ENCODE results near the gene METTL6. TPM values are rescaled to one million over a fixed set of nuclear protein-coding genes. Genes with fewer than 3 reads are reported as not detected.
"Not testable (repeated sequence)": the region's sequence is repeated elsewhere in the genome, so short reads cannot be mapped to it uniquely, and the experiment has no call there.

The METTL6 gene, protein sequence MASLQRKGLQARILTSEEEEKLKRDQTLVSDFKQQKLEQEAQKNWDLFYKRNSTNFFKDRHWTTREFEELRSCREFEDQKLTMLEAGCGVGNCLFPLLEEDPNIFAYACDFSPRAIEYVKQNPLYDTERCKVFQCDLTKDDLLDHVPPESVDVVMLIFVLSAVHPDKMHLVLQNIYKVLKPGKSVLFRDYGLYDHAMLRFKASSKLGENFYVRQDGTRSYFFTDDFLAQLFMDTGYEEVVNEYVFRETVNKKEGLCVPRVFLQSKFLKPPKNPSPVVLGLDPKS
- polyA plus RNA-seq (2013, experiment 1 of 2; ENCODE audit: insufficient read length), result 21.3 TPM
- polyA plus RNA-seq (2013, experiment 2 of 2; ENCODE audit: insufficient read length), result 20.5 TPM

DNA sequence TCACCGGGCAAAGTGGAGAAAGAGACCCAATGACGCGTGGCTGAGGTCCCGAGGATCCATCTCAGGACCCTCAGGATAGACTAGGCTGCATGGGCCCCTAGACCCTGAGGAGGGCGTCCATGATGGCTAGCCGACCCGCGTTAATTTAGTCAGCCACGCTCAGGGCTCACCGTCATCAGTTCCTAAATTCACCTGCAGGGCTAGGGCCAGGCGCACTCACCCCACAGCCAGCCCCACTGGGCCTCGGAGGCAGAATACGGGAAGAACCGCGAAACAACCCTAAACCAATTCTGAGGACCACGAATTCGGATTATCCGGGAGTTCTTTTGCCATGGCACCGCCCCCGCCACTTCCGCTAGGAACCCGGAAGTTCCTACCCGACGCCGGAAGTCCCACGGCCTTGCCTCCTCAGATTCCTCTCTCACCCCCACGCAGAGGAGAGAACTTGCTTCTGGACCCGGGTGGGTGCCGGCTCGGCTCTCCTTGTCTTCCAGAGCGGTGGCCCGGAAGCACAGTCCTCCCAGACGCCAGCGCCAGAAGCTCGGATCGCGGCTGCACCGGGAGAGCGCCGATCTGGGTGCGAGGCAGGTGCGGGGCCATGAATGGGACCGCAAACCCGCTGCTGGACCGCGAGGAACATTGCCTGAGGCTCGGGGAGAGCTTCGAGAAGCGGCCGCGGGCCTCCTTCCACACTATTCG, at the start of gene METTL6, which contains the start of gene EAF1:
Gene METTL6 (minus strand): TSS at position 363 of the 699 bp plus-strand sequence. CDS start 1,033 bp downstream, outside the sequence.
Gene EAF1 (plus strand): TSS at position 417 of the 699 bp plus-strand sequence. CDS start 182 bp downstream, at position 599.
- DNase-seq, result peak; percentile 81

DNA sequence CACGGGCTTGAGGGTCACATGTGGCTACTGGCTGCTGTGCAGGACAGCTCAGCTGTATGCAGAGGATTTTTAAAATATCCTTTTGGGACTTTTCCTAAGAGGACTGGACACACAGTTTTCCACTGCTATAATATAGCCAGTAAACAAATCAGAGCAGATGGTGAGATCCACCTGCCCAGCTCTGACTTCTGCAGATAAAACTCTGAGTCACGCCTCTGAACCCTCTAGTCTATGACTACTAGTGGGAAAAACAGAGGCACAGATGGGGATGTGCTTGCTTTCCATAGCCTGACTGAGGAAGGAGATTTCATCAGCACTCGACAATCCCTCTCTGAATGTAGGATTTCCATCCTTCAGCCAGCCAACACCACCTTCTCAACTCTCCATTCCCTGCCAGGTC, 49.0 kb upstream of the METTL6 start:
- DNase-seq, result no peak

DNA sequence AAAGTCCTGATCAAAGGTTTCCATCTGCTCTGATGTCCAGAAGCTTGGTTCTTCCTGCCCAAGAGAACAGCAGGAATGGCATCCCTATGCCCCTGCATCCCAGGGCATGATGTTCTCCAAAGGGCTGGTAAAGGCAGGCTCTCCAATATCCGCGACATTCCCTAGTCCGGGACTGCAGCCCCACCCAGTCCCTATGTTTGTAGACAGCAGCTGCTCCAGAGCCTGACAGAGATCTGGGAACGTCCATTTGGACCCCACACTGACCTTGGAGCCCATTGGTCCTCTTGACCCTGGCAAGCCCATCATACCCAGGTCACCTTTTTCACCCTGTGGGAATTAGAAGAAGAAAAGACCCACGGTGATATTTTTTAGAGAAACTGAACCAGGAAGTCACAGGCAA, 47.8 kb upstream of the METTL6 start:
- no peak for DNase-seq

DNA sequence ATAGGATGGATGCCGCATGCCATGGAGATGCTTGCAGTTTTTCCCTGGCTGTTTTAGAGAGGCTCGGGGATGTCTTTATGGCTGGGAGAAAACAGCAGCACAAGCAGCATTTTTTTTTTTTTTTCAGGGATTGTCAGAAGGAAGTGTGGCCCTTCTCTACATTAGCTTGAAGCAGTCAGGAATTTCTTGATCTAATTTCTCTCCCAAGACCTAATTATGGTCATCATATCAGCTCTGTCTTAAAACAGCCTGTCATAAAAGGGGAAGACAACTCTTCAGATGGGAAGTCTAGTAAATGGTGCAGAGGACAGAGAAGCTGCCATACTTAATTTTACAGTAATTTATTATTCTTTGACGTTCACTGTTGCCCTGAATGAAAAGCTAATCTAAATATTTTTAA, 44.5 kb upstream of the METTL6 start:
- no peak for DNase-seq

DNA sequence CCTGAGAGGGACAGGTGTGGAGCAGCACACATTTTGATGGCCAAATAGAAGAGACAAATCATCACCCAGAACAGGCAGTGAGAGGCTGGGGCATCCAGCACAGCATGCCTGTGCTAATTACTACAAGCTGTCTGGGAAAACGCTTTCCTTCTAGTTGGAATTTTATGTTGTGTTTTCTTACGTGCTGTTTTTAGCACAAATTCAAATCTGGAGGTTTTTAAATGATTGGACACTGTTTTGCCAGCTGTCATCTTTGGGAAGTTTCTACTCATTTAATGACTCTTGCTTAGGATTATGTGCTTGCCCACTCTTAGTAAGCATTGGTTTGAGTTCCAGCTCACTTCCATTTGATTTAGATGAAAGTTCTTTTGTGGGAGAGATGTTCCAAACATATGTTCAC, 43.5 kb upstream of the METTL6 start:
- peak; percentile 24 for DNase-seq

DNA sequence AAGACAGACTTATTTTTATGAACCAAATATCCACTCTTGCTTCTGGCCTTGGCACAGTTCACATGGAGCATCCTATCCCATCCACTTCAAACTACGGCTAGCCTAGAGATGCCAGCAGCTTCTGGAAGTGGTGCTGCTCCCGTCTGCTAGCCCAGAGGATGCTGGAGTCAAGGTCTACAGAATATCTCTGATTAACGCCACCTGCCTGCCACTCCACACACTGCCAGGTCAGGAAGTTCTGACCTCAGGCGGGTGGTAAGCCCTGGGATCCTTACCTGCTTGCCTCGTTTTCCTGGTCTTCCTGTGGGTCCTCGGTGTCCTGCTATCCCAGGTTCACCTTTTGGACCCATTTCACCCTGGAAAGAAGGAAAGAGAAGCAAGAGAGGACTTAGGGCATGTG, 42.9 kb upstream of the METTL6 start:
- no peak for DNase-seq

DNA sequence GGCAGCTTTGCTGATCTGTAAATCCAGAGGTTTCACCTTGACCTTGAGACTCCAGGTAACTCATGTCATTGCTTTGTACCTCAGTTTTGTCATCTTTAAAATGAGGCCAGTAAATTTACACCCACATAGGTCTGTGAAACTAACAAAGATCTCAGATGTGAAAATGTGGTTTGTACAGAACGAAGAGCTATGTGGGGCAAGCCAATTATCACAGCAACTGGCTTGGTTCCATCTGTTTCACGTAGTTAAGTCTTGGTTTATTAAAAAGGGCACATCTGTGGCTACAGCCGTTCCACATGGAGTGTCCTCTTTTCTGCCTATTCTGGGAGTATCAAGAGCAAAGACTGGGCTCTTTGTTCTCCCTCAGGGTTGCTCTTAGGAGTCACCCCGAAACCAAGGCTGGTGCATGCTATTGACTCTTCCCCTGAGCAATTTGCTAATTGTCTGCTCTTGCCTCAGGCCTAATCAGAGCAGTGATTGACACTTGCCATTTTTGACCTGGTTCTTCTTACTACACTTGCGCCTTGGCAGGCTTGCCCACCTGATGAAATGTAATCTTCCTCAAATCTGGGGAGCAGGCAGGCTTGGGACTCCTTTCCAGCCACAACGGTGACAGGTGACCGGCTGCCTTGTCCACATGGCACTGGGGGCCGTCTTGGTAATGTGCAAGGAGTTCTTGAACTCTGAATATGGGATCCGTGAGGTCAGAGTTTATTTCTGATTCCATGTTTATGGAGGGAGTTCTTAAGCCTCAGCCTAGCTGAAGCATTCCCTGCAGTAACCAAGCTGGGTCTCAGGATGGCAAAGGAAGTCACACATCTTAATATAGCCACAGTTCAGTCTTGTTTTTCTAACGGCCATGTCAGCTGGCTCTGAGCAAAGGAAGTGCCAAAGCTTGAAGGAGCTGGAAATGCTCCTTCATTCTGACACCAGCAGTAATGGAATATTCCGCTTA, 40.2 kb upstream of the METTL6 start:
- DNase-seq, result no peak

DNA sequence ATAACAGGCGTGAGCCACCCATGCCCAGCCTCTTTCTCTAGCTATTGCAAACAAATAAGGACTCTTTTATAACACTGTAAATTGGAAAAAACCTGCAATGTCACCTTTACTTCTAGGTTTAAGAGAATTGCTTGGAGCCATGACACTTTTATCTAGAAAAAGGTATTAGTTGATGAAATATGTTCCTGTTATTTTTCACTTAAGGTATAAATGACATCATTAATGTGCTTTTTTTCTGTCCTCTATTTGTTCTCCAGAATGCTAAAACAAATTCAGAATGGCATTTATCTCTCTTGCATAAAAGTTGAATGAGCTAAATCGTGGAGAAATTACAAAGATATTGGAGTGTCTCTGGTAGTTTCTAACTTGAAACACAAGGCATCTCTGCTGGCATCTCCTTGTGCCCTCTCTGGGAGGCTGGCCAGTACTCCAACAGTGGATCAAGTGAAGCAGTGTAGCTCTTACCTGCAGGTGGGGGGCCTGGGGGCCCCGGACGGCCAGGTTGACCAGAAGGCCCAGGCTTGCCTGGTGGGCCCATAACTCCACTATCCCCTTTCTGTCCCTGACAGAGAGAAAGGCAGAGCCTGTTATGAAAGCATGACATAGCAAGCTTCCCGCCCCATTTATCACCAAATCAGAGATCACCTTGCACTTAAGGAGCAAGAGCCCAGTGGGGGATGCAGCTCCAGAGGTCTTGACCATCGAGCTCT, 38.7 kb upstream of the METTL6 start:
- DNase-seq, result no peak

DNA sequence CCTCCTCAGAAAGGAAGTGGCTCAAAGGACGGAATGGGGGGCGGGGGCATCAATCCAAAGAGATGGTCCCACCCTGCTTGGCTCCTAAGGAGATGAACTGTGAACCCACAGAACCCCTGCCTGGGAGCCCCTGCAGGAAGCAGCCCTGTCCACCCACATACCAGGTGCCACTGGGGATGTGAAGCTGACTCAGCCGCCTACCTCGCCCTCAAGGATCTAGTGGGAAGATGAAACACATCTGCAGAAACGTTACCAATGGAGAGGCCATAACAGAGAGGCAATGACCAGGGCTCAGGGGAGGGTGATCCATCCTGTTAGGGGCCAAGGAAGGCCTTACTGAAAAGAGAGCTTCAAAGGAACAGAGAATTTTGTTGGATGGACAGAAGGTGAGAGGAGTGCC, 35.1 kb upstream of the METTL6 start:
- no peak for DNase-seq

DNA sequence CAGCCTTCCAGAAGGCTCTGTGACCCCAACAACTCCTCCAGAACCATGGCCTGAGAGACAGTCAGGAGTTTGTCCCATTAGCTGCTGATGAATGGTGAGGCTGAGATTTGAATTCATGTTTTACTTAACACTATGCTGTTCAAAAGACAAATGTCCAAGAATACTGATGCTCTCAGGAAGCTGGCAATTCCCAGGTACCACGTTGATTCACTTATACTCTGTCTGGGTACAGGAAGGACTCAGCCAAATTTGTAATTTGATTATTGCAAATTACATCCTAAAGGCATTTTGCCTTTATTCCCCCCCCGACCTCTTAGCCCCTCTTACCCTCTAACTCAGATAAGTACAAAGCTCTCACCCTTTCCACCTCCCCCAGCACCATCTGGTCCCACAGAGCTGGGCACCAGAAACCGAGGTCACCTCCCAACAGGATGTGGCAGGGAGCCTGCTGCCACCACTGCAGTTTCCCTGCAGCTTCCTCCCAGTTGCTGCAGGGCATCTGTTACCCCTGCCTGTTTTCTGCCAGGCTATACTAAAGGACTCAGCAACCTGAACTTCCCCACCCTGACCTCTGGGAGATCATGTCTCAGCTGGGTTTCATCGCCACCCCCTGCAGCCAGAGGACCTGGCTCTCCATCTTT, 33.7 kb upstream of the METTL6 start:
- no peak for DNase-seq

DNA sequence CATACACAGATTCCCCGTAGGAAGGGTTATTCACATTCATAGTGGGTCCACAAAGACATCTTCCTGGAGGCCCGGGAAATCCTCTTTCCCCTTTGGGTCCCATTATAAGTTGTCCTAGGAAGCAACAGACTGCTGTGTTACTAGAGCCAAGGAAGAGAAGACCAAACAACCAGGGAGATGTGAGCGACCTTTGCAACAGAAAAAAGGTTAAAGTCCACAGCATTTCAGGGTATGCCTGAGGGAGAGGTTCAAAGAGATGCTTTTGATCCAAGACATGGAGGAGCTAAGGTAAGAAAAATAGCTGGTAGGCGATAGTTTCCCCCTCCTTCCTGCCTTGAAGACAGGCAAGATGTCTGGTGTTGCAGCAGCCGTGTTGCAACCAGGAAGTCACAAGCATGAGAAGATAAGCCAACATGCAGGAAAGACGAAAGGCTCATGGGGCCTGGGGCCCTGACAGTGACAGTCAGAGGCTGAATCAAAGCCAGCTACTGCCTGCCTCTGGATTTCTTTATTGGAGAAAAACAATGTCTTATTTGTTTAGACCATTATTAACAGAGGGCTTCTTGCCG, 31.0 kb upstream of the METTL6 start:
- DNase-seq, result no peak

DNA sequence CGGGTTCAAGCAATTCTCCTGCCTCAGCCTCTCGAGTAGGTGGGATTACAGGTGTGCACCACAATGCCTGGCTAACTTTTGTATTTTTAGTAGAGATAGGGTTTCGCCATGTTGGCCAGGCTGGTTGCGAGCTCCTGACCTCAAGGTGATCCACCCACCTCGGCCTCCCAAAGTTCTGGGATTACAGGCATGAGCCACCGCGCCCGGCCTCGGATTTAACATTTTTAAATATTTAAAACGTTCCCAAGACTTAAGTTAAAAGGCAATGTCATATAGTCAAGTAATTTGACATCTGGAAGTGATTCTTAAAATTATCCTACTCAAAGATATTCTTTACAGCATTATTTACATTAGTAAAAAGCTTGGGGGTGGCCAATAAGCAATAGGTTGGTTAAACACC, 29.6 kb upstream of the METTL6 start:
- DNase-seq, result not testable (repeated sequence)

DNA sequence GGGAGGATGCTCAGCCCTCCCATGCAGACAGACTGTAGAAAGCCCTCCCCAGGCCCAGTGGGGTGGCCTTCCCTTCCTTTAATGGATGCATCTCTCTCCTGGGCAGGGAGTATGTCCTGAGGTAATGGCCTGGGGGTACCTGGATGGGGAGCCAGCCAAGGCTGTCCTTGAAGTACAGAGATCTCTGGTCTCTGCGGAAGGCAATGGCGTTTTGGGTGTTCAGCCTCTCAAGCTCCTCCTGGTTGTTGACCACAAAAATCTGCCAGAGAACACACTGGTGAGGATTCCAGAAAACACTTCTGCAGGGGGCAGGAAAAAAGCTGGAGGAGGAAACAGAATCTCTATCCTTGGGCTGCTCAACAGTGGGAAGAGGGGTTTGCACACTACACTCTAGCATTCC, 29.0 kb upstream of the METTL6 start:
- peak; percentile 10 for DNase-seq

DNA sequence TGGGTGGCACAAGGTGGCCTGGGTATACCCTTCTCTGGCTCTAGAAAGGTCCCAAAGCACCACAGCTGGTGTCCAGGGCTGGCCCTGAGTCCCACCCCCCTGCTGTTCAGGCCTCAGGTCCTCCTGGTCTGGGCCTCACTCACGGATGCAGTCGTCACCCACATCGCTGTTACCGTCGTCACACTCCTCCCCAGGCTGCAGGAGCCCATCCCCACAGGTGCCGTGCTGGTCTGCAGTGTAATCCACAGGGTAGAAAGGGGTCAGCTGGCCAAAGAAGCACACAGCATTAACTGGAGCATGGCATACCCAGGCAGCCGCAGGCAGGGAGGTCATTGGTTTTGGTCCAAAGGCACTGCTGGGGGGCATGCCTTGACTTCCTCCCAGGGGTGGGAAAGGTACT, 28.4 kb upstream of the METTL6 start:
- DNase-seq, result no peak

DNA sequence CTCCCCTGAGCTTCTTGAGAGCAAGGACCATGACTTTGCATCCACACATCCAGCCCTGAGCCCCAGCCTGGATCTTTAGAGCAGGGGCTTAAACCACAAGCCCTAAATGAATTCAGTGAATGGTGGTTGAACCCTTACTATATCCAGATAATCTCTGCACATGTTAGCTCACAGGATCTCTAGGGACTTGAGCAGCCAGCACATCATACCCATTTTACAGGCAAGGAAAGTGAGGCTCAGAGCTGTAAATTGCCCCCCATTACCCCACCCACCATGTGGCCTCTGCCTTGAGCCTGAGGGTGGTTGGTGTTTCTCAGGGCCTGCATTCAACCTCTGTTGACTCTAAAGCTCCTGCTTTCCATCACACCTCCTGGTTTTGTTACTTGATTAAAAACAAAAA, 27.6 kb upstream of the METTL6 start:
- no peak for DNase-seq

DNA sequence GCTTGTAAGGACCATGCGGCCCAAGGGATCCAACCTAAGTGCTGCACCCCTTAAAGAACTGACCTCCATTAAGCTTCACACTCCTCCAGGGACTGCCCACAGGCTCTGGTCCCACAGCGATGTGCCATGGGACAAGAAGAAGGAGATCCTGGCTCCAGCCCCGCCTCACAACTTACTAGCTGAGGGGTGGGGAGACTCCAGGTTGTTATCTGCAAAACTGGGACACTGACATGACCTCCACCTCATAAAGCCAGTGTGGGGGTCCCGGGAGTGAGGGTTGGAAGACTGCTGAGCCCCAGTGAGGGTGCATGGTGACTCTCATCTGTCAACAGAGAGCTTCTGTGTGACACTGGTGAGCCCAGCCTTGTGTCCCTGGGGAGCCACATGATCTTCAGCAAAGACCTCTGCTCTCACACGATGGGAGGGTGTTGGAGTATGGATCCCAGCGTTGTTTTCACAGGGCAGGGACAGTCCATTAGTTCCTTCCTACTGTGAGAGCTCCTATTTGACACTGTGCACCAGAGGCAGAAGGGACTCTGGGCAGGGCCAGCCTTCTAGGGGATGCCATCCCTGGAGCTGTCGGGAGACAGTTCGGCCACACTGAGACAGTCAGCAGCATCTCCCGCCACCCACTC, 26.8 kb upstream of the METTL6 start:
- DNase-seq, result no peak

DNA sequence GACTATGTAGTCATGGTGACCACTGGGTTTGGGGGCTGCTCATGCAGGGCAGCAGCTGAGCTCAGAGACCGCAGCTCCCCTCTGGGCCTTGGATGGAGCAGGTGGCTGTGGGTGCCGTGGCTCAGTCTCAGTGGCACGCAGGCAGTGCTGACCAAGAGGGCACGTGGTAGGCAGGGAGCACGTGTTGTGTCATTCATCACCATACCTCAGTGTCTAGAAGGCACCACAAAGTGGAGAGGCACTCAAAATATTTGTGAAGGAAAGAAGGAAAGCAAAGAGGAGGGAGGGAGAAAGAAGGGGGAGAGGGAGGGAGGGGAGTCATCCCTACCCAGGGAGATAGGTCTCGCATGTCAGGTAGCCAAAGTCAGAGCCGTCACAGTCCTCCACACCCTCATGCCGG, 26.2 kb upstream of the METTL6 start:
- DNase-seq, result no peak

DNA sequence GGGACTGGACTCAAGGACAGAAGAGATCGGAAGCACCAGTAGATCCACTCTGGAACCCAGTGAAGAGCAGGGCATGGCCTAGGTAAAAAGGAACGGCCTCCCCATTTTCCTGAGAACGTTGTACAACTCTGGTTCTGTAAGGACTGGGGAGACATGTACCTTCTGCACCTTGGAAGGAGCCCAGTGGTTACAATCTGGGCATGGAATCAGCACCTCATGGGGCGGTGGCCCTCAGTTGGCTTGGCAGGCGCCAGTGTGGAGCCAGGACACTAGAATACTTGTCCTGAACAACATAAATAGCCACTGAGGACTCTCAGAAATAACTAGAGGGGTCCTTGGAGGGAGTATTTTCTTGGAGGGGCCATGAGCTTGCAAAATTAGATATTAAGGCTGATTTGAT, 25.6 kb upstream of the METTL6 start:
- DNase-seq, result no peak

DNA sequence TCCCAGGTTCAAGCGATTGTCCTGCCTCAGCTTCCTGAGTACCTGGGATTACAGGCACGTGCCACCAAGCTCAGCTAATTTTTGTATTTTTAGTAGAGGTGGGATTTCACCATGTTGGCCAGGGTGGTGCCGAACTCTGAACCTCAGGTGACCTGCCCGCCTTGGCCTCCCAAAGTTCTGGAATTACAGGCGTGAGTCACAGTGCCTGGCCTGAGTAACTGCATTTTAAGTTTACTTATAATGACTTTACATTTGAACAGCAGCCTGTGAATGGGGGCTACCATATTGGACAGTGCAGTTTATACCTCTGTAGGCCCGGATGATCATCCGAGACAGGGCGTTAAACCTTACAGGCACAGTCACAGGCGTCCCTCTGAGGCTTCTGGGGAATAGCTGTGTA, 24.8 kb upstream of the METTL6 start:
- no peak for DNase-seq

DNA sequence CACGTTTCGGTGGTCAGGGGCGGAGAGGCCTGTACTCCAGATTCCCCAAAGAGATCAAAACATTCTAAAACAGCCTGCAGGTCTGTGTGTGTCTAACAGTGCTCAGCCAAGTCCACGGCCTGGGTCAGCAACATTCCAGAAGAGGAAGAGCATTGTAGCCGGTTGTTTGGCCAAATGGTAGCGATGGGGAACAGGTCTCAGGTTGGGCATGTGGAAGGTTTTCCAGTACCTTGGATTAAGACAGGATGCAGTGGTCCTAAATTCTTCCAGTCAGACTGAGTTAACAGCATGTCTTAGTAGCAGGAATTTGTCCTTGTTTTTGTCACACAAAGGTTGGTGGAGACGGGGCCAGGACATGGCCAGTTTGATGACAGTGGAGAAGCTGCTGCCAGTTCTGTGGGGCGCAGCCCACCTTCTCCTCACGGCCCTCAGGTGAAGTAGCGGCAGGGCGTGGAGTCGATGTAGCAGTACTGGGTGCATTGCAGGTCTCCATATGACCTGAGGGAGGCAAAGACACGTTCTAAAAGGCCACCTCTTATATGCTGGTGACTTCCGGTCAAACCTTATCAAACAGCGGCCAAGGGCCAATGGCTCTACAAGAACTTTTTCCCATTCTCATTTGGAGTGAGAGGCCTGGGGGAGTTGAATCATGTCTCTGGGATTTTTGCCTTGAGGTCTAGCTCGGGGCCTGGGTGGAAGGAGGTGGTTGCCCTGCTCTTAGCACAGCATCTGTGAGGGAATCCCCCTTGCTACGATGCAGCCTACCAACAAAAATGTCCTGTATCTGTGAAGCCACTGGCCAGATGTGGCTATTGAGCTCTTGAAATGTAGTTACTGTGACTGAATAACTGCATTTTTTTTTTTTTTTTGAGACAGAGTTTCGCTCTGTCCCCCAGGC, 24.1 kb upstream of the METTL6 start:
- no peak for DNase-seq
